HG03439 (cell line): ENCODE measurements around the gene SCGB1D2.
"Not testable (repeated sequence)": the region's sequence is repeated elsewhere in the genome, so short reads cannot be mapped to it uniquely, and the experiment has no call there.

Experiments used
- ATAC-seq: cut with Tn5 transposase; IDR thresholded peaks from one replicate; pipeline ENCODE4 v1.9.1; 2021; ENCODE audit warnings: mild to moderate bottlenecking, moderate library complexity; ENCODE audit not compliant: unreplicated experiment

The SCGB1D2 gene

DNA sequence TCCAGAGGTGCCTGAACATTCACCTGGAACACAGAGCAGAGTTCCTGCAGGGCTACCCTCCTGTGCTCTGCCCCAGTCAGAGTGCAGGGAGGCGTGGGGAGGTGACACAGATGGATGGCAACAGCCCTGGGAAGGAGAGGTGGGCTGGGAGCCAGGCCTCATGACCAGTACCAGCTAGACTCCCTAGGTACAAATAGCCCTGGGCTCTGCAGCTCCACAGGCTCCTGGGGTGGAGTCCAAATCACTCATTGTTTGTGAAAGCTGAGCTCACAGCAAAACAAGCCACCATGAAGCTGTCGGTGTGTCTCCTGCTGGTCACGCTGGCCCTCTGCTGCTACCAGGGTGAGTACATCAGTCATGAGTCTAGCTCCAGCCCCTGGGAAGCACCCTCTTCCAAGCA is at the start of gene SCGB1D2:
Gene SCGB1D2, plus strand, starts transcription at position 219 of the 400 bp plus-strand sequence. Its CDS starts 69 bp downstream, at position 288.
- no peak for ATAC-seq

DNA sequence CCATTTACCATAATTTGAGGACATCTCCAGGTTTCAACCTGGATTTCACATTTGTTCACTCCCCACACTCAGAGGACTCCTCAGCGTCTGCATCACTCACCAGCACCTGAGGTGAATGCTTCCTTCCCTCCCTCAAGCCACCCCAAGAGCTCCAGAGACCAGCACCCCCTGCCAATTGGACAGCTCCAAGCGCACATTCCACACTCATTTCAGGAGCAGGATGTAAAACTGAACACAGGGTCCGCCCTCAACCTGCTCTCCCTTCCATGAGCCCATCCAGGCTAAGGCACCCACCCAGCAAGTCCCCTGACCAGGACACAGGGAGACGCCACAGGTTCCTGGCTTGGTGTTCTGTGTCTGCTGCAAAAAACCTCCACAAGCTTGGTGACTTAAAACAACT is 48.1 kb upstream of the SCGB1D2 start:
- ATAC-seq = no peak

- not testable (repeated sequence) for ATAC-seq
Observed at GRCh38 chr11:62195010-62195409, 47.0 kb upstream of the SCGB1D2 start.

- ATAC-seq = no peak
Observed at GRCh38 chr11:62195945-62196344, 46.1 kb upstream of the SCGB1D2 start.

DNA sequence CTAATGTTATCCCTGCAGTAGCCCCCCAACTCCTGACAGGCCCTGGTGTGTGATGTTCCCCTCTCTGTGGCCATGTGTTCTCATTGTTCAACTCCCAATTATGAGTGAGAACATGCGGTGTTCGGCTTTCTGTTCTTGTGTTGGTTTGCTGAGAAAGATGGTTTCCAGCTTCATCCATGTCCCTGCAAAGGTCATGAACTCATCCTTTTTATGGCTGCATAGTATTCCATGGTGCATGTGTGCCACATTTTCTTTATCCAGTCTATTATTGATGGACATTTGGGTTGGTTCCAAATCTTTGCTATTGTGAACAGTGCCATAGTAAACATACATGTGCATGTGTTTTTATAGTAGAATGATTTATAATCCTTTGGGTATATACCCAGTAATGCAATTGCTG is 44.6 kb upstream of the SCGB1D2 start:
- not testable (repeated sequence) for ATAC-seq

DNA sequence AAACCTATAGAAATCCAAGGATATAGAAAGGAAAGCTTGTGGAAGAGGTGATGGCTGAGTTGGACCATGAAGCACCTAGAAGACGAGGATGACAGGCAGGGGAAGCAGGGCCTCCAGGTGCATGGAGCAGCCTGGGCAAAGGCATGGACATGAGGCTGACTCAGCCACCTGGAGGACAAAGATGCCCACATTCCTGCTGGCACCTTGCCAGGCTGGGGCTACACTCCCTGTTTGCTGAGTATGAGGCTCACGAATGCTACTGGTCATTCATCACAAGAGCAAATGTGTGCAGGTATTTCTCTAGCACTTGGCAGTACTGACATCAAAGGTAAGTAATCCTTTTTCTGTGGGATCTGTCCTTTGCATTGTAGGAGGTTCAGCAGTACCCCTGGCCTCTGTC is 40.7 kb upstream of the SCGB1D2 start:
- ATAC-seq = no peak

DNA sequence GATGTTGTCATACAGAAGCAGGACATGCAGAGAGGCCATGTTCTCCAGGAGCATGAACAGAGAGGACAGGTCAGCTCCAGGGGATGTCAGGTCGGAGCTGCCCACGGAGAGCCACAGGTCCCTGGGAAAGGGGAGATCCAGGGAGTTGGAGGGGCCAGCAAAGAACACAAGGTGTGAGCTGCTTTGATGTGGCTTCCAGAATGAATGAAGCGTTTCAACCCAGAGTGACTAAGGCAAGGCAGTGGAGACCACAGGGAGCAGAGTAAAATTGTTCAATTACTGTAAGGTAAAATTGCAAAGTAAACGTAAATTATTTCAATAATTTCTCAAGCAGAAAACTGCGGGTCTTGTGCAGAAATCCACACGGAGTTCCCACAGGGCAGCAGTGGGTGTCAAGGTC is 39.1 kb upstream of the SCGB1D2 start:
- no peak for ATAC-seq

- no peak for ATAC-seq
Observed at GRCh38 chr11:62204430-62204829, 37.6 kb upstream of the SCGB1D2 start.

- no peak for ATAC-seq
Observed at GRCh38 chr11:62205441-62205840, 36.6 kb upstream of the SCGB1D2 start.

DNA sequence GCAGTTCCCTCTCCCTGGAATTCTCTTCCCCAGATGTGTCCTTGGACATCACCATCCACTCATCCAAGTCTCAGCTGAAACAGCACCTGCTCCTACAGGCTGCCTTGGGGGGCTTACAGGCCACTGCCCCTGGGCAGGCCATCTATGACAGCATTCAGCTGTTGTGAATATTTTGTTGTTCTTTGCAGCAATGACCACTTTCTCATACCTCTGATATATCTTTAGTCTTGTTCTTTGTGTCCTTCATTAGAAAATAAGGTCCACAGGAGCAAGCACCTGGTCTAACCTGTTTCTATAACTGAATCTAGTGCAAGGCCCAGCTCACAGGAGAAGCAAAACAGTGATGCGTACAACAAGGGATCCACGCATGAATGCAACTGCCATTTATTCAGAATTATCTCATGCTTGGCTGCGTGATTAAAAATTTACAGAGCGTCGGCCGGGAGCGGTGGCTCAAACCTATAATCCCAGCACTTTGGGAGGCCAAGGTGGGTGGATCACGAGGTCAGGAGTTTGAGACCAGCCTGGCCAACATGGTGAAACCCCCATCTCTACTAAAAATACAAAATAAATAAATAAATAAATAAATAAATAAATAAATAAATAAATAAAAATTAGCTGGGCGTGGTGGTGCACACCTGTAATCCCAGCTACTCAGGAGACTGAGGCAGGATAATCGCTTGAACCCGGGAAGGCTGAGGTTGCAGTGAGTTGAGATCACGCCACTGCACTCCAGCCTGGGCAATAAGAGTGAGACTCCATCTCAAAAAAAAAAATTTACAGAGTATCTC is 35.6 kb upstream of the SCGB1D2 start:
- ATAC-seq = not testable (repeated sequence)

DNA sequence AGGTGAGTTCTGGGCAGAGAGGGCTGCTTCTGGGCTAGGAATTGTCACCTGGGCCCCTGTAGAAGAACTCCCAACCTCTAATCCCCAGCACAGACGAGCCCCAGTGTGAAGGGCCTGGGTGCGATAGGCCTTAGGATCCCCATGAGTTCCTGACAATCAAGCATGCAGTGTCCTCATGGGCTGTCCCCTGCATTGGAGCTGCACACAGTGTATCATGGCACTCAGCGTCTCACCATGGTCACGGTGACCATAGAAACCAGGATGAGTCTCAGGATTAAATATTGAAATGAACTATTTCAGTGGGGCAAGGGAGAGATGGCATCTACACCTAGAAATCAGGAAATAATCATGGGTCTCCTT is 33.3 kb upstream of the SCGB1D2 start:
- ATAC-seq = no peak

GRCh38 chr11:62217191-62217748 is 24.8 kb upstream of the SCGB1D2 start:
- no peak for ATAC-seq

DNA sequence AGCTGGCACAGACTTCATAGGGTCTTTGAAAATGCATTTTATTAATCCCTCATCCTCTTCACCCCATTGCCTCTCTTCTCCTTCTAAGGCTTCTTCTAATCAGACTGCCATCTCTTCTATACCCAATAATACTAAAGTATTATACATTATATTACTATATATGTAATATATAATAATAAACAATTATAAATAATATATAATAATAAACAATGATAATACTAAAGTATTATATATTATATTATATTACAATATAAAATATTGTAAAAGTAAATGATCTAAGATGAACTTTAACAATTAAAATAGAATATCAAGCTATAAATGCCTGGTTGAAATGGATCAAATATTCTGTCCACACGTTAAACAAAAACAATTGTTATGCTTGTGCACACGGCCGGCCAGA is 20.5 kb upstream of the SCGB1D2 start:
- no peak for ATAC-seq

- ATAC-seq = no peak
Observed at GRCh38 chr11:62223095-62223494, 18.9 kb upstream of the SCGB1D2 start.

DNA sequence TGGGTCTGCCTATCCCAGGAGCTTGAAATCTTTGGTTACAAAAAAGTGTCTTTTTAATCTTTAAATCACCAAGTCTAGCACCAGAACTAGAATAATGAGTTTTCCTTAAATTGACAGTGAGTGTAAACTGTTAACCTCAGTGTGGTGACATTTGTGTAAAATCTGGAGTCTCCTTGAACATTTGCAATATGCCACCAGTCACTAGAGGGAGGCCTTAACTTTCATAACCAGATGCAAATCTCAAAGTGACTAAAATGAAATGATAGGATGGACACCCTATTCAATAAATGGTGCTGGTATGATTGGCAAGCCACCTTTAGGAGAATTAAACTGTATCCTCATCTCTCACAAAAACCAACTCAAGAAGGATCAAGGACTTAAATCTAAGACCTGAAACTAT is 8.3 kb upstream of the SCGB1D2 start:
- ATAC-seq = no peak

DNA sequence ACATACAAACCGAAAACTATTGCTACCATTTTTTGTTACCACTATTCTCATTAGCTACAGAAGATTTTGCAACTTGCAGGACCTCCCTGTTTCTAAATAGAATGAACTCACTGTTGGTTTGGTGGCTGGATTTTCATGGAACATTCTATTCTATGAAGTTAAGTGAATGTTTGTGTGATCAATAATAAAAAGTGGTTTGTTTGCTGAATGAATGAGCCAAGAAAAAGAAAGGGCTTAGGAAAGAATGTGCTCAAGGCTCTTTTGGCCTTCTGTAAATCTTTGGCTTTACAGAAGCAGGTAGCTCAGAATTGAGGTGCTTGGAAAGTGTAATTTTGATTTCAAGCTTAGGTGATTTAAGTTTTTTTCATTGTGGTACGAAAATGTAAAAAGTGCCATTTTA is 5.9 kb upstream of the SCGB1D2 start:
- no peak for ATAC-seq

DNA sequence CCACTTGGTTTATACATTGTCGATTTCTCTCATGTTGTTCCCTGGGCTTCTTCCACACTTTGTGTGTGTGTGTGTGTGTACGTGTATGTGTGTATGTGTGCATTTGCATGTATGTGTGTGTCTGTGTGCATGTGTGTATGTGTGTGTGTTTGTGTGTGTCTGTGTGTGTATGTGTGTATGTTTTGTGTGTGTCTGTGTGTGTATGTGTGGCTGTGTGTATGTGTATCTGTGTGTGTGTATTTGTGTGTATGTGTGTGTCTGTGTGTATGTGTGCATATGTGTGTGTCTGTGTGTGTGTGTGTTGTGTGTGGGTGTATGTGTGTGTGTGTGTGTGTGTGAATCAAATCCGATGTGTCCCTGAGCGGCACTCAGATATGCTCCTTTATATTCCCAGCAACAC is 4.5 kb upstream of the SCGB1D2 start:
- no peak for ATAC-seq

DNA sequence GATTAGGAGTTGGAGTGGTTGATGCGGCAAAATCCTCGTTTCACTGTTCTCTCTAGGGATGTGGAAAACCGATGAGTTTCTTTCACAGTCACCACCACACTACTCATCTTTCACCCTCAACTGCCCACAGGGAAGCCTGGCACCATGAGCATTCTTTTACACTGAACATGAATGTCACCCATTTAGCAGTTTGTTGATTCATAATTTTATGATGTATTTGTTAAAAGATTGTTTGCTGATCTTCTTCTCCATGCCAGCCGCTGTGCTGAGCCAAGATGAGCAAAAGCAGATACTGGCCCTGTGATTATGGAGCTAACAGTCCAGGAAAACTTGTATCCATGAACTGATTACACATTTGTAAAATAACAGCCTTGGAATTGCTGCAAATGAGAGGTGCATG is 3.9 kb upstream of the SCGB1D2 start:
- no peak for ATAC-seq

DNA sequence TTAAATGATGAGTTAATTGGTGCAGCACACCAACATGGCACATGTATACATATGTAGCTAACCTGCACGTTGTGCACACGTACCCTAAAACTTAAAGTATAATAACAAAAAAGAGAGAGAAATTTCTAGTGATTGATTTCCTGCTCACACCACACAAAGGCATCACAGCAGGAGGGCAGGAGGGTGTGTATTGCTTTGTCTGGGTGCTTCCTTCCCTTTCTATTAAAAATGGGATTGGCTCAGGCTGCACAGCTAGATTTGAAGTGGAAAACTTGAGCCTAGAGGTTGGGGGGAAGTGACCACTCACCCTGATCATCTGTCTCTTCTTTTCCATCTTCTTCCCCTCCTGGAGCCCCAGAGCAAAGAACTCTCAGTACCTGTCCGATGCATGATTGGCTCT is 944 bp upstream of the SCGB1D2 start:
- no peak for ATAC-seq

GRCh38 chr11:62245271-62245753 is 3.3 kb downstream of the SCGB1D2 start:
- ATAC-seq = no peak

DNA sequence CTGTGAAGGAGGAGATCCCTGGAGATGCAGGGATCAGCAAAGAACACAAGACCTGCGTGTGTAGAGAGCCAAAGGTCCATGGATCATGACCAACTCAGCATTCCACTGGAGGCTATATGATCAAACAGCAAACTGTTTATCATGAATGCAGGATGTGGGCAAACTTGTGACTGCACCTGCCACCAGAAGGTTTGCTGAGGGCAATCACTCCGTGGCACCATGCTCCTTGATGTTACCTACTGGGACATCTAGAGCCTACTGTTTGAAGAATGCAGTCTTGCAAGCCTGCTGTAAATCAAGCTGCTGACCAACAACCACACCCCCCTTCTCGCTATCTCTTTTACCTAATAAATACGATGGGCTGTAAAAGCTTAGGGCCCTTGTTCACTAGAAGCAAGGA is 9.7 kb downstream of the SCGB1D2 start:
- ATAC-seq = no peak

DNA sequence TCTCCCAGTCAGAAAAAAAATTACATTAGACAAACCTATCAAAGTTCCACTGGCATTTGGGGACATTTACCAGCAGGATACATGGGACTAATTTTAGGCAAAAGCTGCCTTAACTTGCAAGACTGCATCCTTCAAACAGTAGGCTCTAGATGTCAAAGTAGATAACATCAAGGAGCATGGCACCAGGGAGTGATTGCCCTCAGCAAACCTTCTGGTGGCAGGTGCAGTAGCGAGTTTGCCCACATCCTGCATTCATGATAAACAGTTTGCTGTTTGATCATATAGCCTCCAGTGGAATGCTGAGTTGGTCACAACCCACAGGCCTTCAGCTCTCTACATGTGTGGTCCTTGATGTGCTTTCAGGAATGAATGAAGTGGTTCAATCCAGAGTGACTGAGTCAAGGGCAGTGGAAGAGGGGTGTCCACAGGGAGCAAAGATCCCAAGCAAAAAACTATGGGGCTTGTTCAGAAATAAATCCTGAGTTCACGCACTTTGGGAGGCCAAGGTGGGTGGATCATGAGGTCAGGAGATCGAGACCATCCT is 12.0 kb downstream of the SCGB1D2 start:
- ATAC-seq = no peak
